ENCODE measurements around the gene CASKIN1. TPM values are rescaled to one million over a fixed set of nuclear protein-coding genes. Genes with fewer than 3 reads are reported as not detected.
A peak's percentile ranks its signal among the peaks of the same experiment; 100 is the strongest.
"Not testable (repeated sequence)": the region's sequence is repeated elsewhere in the genome, so short reads cannot be mapped to it uniquely, and the experiment has no call there.

The CASKIN1 gene
- polyA plus RNA-seq, 2 of the 4 experiments (the other 2 are of a cell fraction): 0.27 to 0.87 TPM

DNA sequence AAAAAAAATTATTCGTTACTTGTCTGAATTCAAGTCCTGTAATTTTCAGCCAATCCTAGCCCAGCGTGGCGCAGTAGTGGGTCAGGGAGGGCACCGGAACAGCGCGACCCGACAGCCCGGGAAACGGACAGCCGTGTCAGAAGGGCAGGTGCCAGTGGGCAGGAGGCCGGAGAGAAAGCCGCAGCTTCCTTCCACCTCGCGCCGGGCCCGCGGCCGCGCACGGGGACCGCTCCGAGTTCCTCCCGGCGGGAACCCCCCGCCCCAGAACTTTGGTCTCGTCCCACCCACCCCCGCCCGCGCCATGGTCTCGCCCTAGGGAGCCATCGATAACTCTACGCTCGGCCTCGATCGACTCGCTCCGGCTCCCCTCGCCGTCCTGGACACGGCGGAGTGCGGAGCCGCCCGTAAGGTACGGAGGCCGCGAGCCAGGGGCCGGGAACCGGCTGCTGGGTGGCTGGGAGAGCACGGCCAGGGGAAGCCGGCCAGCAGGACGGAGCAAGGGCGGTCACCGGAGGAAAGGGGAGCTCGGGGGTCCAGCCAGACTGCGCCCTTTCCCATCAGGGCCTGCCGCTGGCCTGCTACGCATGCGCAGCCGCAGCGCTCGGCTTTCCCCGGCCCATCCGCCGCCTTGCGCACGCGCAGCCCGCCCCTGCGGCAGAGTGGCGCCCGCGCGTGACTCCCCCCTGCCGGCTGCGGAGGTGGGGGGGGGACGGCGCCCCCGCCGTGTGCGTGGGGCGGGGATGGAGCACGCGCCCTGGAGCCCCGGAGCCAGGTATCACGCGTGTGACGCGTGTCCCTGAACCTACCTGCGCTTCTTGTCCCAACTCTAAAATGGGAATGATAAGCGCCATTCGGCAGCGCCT is 8.9 kb upstream of the CASKIN1 start, which contains the start of gene MLST8 (continued):
- TF ChIP-seq CEBPB (IDR thresholded peaks at IDR 0.05) (no peak), EP300 (IDR thresholded peaks at IDR 0.05) (no peak)
- TF ChIP-seq, protein P1, sequence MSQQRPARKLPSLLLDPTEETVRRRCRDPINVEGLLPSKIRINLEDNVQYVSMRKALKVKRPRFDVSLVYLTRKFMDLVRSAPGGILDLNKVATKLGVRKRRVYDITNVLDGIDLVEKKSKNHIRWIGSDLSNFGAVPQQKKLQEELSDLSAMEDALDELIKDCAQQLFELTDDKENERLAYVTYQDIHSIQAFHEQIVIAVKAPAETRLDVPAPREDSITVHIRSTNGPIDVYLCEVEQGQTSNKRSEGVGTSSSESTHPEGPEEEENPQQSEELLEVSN (IDR thresholded peaks at IDR 0.05; ENCODE audit: borderline replicate concordance, low read depth): 0 out of 2 replicates have a peak, but pooled peaks have one; percentile 31
- TF ChIP-seq, protein P2, sequence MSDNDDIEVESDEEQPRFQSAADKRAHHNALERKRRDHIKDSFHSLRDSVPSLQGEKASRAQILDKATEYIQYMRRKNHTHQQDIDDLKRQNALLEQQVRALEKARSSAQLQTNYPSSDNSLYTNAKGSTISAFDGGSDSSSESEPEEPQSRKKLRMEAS (IDR thresholded peaks at IDR 0.05): peak; percentile 75

DNA sequence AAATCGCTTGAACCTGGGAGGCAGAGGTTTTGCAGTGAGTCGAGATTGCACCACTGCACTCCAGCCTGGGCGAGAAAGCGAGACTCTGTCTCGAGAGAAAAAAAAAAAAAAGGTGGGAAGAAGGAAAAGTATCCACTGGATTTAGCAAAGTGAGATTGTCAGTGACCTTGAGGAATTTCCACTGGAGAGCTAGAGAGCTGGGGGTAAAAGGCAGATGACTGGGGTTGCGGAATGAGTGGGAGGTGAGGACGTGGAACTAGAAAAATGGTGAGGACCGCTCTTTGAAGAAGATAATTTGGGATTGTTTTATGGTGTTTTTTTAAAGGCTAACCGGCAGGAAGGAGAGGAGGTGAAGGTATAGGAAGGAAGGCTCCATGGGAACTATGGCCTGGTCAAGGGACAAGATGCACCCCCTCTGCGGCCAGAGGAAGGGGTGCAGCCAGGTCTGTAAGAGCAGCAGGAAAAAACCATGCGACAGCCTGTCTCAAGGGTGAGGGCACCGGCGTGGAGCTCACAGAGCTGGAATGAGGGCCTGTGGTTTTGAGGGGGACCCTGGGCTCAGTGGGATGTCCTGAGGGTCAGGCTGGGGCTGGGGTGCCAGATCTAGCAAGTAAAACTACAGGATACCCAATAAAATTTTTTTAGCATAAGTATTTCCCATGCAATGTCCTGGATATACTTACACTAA is 8.2 kb upstream of the CASKIN1 start:
- Histone ChIP-seq H3K4me1 (peaks cover 9% of the 10 kb centered on the region; the same call in 2 of the 3 replicates), H3K4me3 (peak overlapping the region; percentile 83), H3K27ac (peak overlapping the region; percentile 97 to 98), H3K4me2 (peak overlapping the region; percentile 99), H3K9me3 (no peaks in the 10 kb centered on the region)
- ChIA-PET POLR2A (interaction anchor here (1.3 to 3.0 kb wide), 5 partner anchors 10 to 50 kb away, joined by 4 to 31 read pairs (median 8); partner anchors contain the start of genes PGP and TRAF7), CTCF (interaction anchor here (1.2 to 2.6 kb wide), 2 partner anchors 10 to 136 kb away, joined by 4 to 25 read pairs; partner anchors contain the start of gene ABCA3)
- TF ChIP-seq CBX2 (IDR thresholded peaks at IDR 0.05; ENCODE audit: borderline replicate concordance, low read depth) (no peak), ZSCAN20 (CRISPR knock-in tag; IDR thresholded peaks at IDR 0.05) (no peak), FOSL2 (IDR thresholded peaks at IDR 0.05) (no peak), FOSL2 (CRISPR knock-in tag; IDR thresholded peaks at IDR 0.05) (no peak), NFE2L2 (conservative IDR thresholded peaks at IDR 0.05; ENCODE audit: low read length) (no peak), JUN (IDR thresholded peaks at IDR 0.05) (no peak), RAD21 (conservative IDR thresholded peaks at IDR 0.05 in 1 of 2, IDR thresholded peaks at IDR 0.05 in 1 of 2) (no peak)
- WGBS (ENCODE audit: missing lambda C conversion rate): 80% methylated on average over 13 of the region's 13 CpGs
- FAIRE-seq (no peak), DNase-seq (ENCODE audit: low read depth in 1 of 2, low spot score in 1 of 2) (no peak), ATAC-seq (peak; percentile 5 to 12; a peak in 4 of 6 replicates)

DNA sequence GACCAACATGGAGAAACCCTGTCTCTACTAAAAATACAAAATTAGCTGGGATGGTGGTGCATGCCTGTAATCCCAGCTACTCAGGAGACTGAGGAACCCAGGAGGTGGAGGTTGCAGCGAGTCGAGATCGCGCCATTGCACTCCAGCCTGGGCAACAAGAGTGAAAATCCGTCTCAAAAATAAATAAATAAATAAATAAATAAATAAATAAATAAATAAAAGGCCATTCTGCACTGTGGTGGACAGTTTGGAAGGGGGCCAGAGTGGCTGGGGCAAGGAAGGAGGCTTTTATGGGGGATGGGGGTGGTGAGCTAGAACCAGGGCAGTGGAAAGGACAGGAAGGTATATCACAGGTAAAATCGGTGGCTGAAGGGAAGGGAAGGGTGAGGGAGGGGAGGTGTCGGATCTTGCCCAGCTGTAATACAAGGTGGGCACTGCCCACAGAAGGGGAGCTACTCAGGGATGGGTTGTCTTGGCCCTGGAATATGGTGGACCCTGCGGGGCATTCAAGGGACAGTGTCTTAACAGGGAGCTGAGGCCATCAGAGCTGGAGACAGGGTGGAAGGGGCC is 6.8 kb upstream of the CASKIN1 start:
- not testable (repeated sequence) for H3K27ac ChIP-seq; H3K9me3 ChIP-seq; H3K4me1 ChIP-seq; FAIRE-seq; H3K4me2 ChIP-seq; DNase-seq (ENCODE audit: low read depth in 1 of 2, low spot score in 1 of 2); H3K4me3 ChIP-seq; ATAC-seq
- ChIA-PET CTCF (interaction anchor here (1.2 to 2.6 kb wide), 2 partner anchors 9 to 137 kb away, joined by 4 to 25 read pairs; partner anchors contain the start of gene ABCA3), POLR2A (interaction anchor here (0.8 to 1.6 kb wide), 2 partner anchors 12 to 48 kb away, joined by 3 to 8 read pairs; partner anchors contain the start of genes PGP and TRAF7)
- TF ChIP-seq ZC3H11A (IDR thresholded peaks at IDR 0.05): peak; percentile 69
- WGBS (ENCODE audit: missing lambda C conversion rate): 93% methylated on average over 8 of the region's 8 CpGs

DNA sequence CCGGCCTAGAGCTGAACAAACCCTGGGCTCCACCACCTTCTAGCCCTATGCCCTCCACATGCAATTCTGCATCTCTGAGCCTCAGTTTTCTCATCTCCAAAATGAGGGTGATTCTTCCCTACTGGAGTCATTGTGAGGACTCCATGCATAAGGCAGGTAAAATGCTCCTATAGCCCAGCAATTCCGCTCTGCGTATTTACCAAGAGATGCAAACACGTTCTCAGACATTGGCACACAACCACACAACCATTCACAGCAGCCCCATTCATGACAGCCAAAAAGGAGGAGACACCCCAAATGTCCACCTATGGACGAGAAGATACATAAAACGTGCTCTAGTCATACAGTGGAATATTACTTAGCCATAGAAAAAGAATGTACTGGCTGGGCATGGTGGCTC is 3.9 kb upstream of the CASKIN1 start:
- ChIA-PET POLR2A (interaction anchor here (1.8 kb wide), 1 partner anchor 45 kb away, joined by 4 read pairs; the partner anchor contains the start of gene TRAF7), CTCF (interaction anchor here (1.1 to 1.2 kb wide), 2 partner anchors 11 to 32 kb away, joined by 3 read pairs; no protein-coding TSS in a partner anchor)
- H3K27ac ChIP-seq: no peak overlapping the region
- H3K4me2 ChIP-seq: no peak overlapping the region
- no peak for DNase-seq (ENCODE audit: low read depth in 1 of 2, low spot score in 1 of 2)
- no peak for ATAC-seq
- H3K4me1 ChIP-seq: peaks cover 6% of the 10 kb centered on the region
- H3K4me3 ChIP-seq: no peak overlapping the region
- FAIRE-seq: no peak
- TF ChIP-seq, protein P3, sequence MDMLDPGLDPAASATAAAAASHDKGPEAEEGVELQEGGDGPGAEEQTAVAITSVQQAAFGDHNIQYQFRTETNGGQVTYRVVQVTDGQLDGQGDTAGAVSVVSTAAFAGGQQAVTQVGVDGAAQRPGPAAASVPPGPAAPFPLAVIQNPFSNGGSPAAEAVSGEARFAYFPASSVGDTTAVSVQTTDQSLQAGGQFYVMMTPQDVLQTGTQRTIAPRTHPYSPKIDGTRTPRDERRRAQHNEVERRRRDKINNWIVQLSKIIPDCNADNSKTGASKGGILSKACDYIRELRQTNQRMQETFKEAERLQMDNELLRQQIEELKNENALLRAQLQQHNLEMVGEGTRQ (IDR thresholded peaks at IDR 0.05): no peak
- TF ChIP-seq, protein P4, sequence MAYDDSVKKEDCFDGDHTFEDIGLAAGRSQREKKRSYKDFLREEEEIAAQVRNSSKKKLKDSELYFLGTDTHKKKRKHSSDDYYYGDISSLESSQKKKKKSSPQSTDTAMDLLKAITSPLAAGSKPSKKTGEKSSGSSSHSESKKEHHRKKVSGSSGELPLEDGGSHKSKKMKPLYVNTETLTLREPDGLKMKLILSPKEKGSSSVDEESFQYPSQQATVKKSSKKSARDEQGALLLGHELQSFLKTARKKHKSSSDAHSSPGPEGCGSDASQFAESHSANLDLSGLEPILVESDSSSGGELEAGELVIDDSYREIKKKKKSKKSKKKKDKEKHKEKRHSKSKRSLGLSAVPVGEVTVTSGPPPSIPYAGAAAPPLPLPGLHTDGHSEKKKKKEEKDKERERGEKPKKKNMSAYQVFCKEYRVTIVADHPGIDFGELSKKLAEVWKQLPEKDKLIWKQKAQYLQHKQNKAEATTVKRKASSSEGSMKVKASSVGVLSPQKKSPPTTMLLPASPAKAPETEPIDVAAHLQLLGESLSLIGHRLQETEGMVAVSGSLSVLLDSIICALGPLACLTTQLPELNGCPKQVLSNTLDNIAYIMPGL (CRISPR knock-in tag; IDR thresholded peaks at IDR 0.05; ENCODE audit: borderline replicate concordance): no peak
- TF ChIP-seq GATA3 (IDR thresholded peaks at IDR 0.05; ENCODE audit: borderline replicate concordance): no peak
- no peak for TF ChIP-seq RCOR1 (IDR thresholded peaks at IDR 0.05; ENCODE audit: low read depth, low read length)
- TF ChIP-seq, protein P5, sequence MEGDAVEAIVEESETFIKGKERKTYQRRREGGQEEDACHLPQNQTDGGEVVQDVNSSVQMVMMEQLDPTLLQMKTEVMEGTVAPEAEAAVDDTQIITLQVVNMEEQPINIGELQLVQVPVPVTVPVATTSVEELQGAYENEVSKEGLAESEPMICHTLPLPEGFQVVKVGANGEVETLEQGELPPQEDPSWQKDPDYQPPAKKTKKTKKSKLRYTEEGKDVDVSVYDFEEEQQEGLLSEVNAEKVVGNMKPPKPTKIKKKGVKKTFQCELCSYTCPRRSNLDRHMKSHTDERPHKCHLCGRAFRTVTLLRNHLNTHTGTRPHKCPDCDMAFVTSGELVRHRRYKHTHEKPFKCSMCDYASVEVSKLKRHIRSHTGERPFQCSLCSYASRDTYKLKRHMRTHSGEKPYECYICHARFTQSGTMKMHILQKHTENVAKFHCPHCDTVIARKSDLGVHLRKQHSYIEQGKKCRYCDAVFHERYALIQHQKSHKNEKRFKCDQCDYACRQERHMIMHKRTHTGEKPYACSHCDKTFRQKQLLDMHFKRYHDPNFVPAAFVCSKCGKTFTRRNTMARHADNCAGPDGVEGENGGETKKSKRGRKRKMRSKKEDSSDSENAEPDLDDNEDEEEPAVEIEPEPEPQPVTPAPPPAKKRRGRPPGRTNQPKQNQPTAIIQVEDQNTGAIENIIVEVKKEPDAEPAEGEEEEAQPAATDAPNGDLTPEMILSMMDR (IDR thresholded peaks at IDR 0.05): no peak
- no peak for TF ChIP-seq EP300 (IDR thresholded peaks at IDR 0.05)
- TF ChIP-seq ESRRA (IDR thresholded peaks at IDR 0.05; ENCODE audit: borderline replicate concordance, low read length): no peak
- H3K9me3 ChIP-seq: no peaks in the 10 kb centered on the region
- 79% methylated on average over 6 of the region's 6 CpGs for WGBS (ENCODE audit: missing lambda C conversion rate)
